Vagina (tissue), 2 donors: ENCODE data around the gene MAP1LC3B.

Experiments
- POLR2A ChIP-seq, 2 donors: fragments of 450-650 bp; IDR thresholded peaks; one replicate each; pipeline ENCODE4 v1.6.1; 2017; ENCODE audit warnings: antibody characterized with exemption in 2 of 2, mild to moderate bottlenecking in 2 of 2, moderate library complexity in 2 of 2
- POLR2AphosphoS5 ChIP-seq, 2 donors: sonication (generic); formaldehyde crosslinking; IDR thresholded peaks; one replicate each; pipeline ENCODE4 v1.9.0; 2017; ENCODE audit warnings: antibody characterized with exemption in 2 of 2, mild to moderate bottlenecking in 2 of 2, low read depth in 1 of 2; ENCODE audit not compliant: insufficient read depth in 1 of 2
- TF ChIP-seq, protein P1 (sequence below), 3 experiments: fragments of 450-650 bp in 2 of 3; fragments of 200-600 bp in 1 of 3; sonication (generic) in 1 of 3; IDR thresholded peaks; one replicate each; pipeline ENCODE4 v1.5.1; 2017 to 2019; ENCODE audit warnings: antibody characterized with exemption in 3 of 3, mild to moderate bottlenecking in 2 of 3, moderate library complexity in 2 of 3

- TF ChIP-seq POLR2A (IDR thresholded peaks at IDR 0.05) = no peak
- no peak for TF ChIP-seq POLR2AphosphoS5 (IDR thresholded peaks at IDR 0.05; ENCODE audit: insufficient read depth in 1 of 2, low read depth in 1 of 2)
- TF ChIP-seq, protein P1, sequence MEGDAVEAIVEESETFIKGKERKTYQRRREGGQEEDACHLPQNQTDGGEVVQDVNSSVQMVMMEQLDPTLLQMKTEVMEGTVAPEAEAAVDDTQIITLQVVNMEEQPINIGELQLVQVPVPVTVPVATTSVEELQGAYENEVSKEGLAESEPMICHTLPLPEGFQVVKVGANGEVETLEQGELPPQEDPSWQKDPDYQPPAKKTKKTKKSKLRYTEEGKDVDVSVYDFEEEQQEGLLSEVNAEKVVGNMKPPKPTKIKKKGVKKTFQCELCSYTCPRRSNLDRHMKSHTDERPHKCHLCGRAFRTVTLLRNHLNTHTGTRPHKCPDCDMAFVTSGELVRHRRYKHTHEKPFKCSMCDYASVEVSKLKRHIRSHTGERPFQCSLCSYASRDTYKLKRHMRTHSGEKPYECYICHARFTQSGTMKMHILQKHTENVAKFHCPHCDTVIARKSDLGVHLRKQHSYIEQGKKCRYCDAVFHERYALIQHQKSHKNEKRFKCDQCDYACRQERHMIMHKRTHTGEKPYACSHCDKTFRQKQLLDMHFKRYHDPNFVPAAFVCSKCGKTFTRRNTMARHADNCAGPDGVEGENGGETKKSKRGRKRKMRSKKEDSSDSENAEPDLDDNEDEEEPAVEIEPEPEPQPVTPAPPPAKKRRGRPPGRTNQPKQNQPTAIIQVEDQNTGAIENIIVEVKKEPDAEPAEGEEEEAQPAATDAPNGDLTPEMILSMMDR (IDR thresholded peaks at IDR 0.05) = no peak
Observed at GRCh38 chr16:87415441-87415840, 23.3 kb downstream of the MAP1LC3B start.
